DND-41 (cell line): Measurements from ENCODE around the gene CEBPB.

Source experiments
- ATAC-seq: fragments of 200-7000 bp; cut with Tn5 transposase; 3 replicates; pipeline ENCODE4 v1.9.1; 2021; ENCODE audit warnings: low read depth; ENCODE audit not compliant: insufficient read depth
- DNase-seq: peaks from one replicate; pipeline ENCODE4 v3.0.0-alpha.2; 2020
- H2AFZ ChIP-seq: 2 replicates; pipeline ENCODE4 v1.6.0; 2012; ENCODE audit warnings: low read depth, low read length
- H3K27ac ChIP-seq: 2 replicates; pipeline ENCODE4 v1.5.1; 2012; ENCODE audit warnings: low read length, inconsistent platforms
- H3K27me3 ChIP-seq: fragments of 200-600 bp; sonication (generic); 2 replicates; pipeline ENCODE4 v1.6.0; 2012; ENCODE audit warnings: low read length, mild to moderate bottlenecking, inconsistent platforms; ENCODE audit not compliant: insufficient read depth, poor library complexity
- H3K36me3 ChIP-seq: 2 replicates; pipeline ENCODE4 v1.5.1; 2012; ENCODE audit warnings: low read length, inconsistent platforms; ENCODE audit not compliant: insufficient read depth
- H3K4me1 ChIP-seq: 2 replicates; pipeline ENCODE4 v1.5.1; 2012; ENCODE audit warnings: mild to moderate bottlenecking, low read length; ENCODE audit not compliant: insufficient read depth
- H3K4me2 ChIP-seq: 2 replicates; pipeline ENCODE4 v1.6.0; 2012; ENCODE audit warnings: mild to moderate bottlenecking, moderate library complexity, low read length, inconsistent platforms; ENCODE audit not compliant: insufficient read depth
- H3K4me3 ChIP-seq, 2 experiments: fragments of 200-600 bp in 1 of 2; shearing (Covaris generic) in 1 of 2; 2 replicates each; pipeline ENCODE4 v1.5.1; 2012 to 2016; ENCODE audit warnings: inconsistent platforms in 2 of 2, low read length in 2 of 2, mild to moderate bottlenecking in 2 of 2, low read depth in 1 of 2, moderate library complexity in 1 of 2
- H3K79me2 ChIP-seq: 2 replicates; pipeline ENCODE4 v1.6.0; 2012; ENCODE audit warnings: low read length, inconsistent platforms; ENCODE audit not compliant: insufficient read depth
- H3K9ac ChIP-seq: 2 replicates; pipeline ENCODE4 v1.6.0; 2012; ENCODE audit warnings: low read depth, mild to moderate bottlenecking, inconsistent platforms, low read length, moderate library complexity
- H3K9me3 ChIP-seq: 2 replicates; pipeline ENCODE4 v1.5.1; 2012; ENCODE audit warnings: low read length, moderate library complexity, mild to moderate bottlenecking, inconsistent platforms; ENCODE audit not compliant: insufficient read depth, severe bottlenecking
- H4K20me1 ChIP-seq: 2 replicates; pipeline ENCODE4 v1.6.0; 2012; ENCODE audit warnings: low read length; ENCODE audit not compliant: insufficient read depth
- EZH2 ChIP-seq: IDR thresholded peaks from 3 replicates; pipeline ENCODE4 v1.6.1; 2012; ENCODE audit warnings: borderline replicate concordance, low read depth, mild to moderate bottlenecking, moderate library complexity, low read length, inconsistent platforms; ENCODE audit not compliant: severe bottlenecking
- TF ChIP-seq, protein P1 (sequence below): IDR thresholded peaks from 2 replicates; pipeline ENCODE4 v1.5.1; 2012; ENCODE audit warnings: borderline replicate concordance, low read length, moderate library complexity, mild to moderate bottlenecking; ENCODE audit not compliant: poor library complexity, severe bottlenecking; ENCODE audit errors: extremely low read depth

Gene CEBPB

GRCh38 chr20:50215101-50215690 is 24.6 kb downstream of the CEBPB start:
- H3K27ac ChIP-seq = no peak overlapping the region
- H3K36me3 ChIP-seq = no peaks in the 10 kb centered on the region
- TF ChIP-seq, protein P1, sequence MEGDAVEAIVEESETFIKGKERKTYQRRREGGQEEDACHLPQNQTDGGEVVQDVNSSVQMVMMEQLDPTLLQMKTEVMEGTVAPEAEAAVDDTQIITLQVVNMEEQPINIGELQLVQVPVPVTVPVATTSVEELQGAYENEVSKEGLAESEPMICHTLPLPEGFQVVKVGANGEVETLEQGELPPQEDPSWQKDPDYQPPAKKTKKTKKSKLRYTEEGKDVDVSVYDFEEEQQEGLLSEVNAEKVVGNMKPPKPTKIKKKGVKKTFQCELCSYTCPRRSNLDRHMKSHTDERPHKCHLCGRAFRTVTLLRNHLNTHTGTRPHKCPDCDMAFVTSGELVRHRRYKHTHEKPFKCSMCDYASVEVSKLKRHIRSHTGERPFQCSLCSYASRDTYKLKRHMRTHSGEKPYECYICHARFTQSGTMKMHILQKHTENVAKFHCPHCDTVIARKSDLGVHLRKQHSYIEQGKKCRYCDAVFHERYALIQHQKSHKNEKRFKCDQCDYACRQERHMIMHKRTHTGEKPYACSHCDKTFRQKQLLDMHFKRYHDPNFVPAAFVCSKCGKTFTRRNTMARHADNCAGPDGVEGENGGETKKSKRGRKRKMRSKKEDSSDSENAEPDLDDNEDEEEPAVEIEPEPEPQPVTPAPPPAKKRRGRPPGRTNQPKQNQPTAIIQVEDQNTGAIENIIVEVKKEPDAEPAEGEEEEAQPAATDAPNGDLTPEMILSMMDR = no peak
- TF ChIP-seq EZH2 = no peak
- no peak for DNase-seq
- peaks cover 6% of the 10 kb centered on the region; the same call in 1 of the 2 replicates for H3K4me1 ChIP-seq
- H3K4me2 ChIP-seq = no peak overlapping the region
- no peak overlapping the region for H3K9ac ChIP-seq
- no peaks in the 10 kb centered on the region for H3K9me3 ChIP-seq
- no peak overlapping the region for H3K4me3 ChIP-seq
- no peaks in the 10 kb centered on the region for H3K79me2 ChIP-seq
- H2AFZ ChIP-seq = no peak overlapping the region
- H4K20me1 ChIP-seq = peaks cover 4% of the 10 kb centered on the region; the same call in 1 of the 2 replicates
- no peak for ATAC-seq
- H3K27me3 ChIP-seq = peaks cover 5% of the 10 kb centered on the region

DNA sequence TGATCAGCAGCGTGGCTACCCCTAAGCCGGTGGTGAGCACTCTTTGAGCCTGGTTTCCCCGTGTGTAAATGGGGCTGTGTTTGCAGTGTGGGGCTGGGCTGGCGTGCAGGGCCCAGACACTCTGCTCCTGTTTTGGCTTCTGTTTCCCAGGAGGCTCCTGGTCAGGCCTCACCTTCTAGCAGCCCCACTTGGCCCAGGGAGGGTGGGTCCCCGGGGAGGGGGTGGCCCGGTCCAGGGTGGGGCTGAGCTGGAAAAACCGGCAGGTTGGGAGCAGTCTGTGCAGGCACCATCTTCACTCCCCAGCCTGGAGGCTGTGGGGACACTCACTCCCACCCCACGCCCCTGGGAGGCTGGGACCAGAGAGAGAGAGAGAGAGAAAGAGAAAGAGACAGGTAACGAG is 25.3 kb downstream of the CEBPB start:
- Histone ChIP-seq H4K20me1 (peaks cover 4% of the 10 kb centered on the region; the same call in 1 of the 2 replicates), H3K4me3 (no peak overlapping the region), H3K27me3 (peaks cover 5% of the 10 kb centered on the region), H3K4me1 (peaks cover 6% of the 10 kb centered on the region; the same call in 1 of the 2 replicates), H3K9me3 (no peaks in the 10 kb centered on the region), H3K36me3 (no peaks in the 10 kb centered on the region), H3K27ac (no peak overlapping the region), H3K4me2 (no peak overlapping the region), H3K9ac (no peak overlapping the region), H2AFZ (no peak overlapping the region), H3K79me2 (no peaks in the 10 kb centered on the region)
- ATAC-seq (no peak), DNase-seq (no peak)
- no peak for TF ChIP-seq EZH2
- TF ChIP-seq, protein P1 = no peak

DNA sequence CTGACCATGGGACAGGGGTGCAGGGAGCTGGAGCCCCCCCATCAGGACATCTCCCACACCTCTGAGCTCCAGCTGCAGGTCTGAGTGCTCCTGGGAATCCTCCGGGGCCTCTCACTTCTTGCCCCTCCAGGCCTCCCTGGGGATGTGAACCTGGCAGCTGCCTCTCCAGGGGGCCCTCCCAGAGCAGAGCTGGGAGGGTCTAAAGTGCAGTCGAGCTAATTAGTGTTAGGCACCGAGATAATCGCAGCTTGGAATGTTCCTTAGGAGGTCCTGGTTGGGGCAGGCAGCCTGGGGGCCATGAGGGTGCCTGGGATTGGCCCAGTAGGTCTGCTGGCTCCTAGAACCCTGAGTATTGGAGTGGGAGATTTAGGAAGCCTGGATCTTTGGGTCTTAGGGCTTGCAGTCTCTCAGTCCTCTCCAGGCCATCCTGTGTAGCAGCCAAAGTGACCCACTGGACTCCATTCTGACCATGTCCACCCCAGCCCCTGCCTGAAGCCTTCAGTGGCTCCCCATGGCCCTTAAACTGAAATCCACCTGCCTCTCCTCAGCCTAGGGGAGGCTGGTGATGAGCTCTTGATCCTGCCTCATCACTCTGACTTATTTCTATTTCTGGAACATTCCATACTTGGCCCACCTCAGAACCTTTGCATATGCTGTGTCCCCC is 26.0 kb downstream of the CEBPB start:
- H3K9me3 ChIP-seq = no peaks in the 10 kb centered on the region
- peaks cover 5% of the 10 kb centered on the region for H3K27me3 ChIP-seq
- no peaks in the 10 kb centered on the region for H3K79me2 ChIP-seq
- ATAC-seq (no peak), DNase-seq (no peak)
- H2AFZ ChIP-seq = no peak overlapping the region
- no peak overlapping the region for H3K9ac ChIP-seq
- H3K4me3 ChIP-seq = no peak overlapping the region
- peaks cover 1% of the 10 kb centered on the region; the same call in 1 of the 2 replicates for H3K4me1 ChIP-seq
- no peak overlapping the region for H3K27ac ChIP-seq
- H3K36me3 ChIP-seq = no peaks in the 10 kb centered on the region
- peaks cover 4% of the 10 kb centered on the region; the same call in 1 of the 2 replicates for H4K20me1 ChIP-seq
- no peak overlapping the region for H3K4me2 ChIP-seq
- TF ChIP-seq EZH2 = no peak

DNA sequence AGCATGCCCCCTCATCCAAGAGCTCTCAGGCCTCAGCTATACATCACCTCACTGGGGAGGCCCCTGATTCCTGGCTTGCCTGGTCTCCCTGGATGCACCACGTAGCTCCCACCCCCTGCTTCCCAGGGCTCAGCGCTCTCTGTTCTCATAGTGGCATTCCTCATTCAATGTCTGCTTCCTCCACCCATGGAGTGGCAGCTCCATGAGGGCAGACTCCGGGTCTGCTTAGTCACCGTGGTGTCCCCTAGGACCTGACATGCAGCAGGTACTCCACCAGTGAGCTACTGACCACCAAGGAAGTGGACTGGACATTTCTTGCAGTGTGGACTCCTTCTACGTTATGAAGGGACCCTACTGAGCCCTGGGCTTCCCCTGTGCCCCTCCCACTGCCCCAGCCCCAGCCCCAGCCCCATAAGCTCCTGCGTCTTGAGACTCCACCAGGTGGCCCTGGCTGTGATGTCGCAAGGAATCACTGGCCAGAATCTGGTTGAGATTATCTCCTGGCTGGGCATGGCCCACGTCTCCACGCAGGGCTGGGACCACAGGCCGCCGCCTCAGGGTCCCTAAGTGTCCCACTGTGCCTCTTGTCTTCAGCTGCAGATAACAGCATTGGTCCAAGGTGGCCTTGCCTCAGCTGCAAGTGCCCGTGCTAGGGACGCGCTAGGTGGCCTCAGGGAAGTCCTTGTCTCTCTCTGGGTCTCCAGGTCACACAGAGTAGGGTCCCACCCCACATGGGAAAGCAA is 26.7 kb downstream of the CEBPB start:
- no peak for ATAC-seq

More for the DNA sequence above, 26.7 kb downstream of the CEBPB start:
- Histone ChIP-seq H3K9ac (no peak overlapping the region), H3K27ac (no peak overlapping the region), H3K27me3 (peaks cover 5% of the 10 kb centered on the region), H3K9me3 (no peaks in the 10 kb centered on the region), H3K4me3 (no peak overlapping the region), H3K4me1 (no peaks in the 10 kb centered on the region), H4K20me1 (peaks cover 4% of the 10 kb centered on the region; the same call in 1 of the 2 replicates), H2AFZ (no peak overlapping the region), H3K79me2 (no peaks in the 10 kb centered on the region), H3K36me3 (no peaks in the 10 kb centered on the region), H3K4me2 (no peak overlapping the region)
- no peak for DNase-seq
- TF ChIP-seq, protein P1 = no peak
- TF ChIP-seq EZH2 = no peak
